Adrenal gland (tissue), 12 donors: ENCODE data around the gene LEAP2. TPM values are rescaled to one million over a fixed set of nuclear protein-coding genes. Genes with fewer than 3 reads are reported as not detected.

ENCODE experiments used
- DNase-seq, 7 donors: peaks; one replicate each; pipeline ENCODE4 v3.0.0-alpha.2; 2019 to 2020
- H3K27ac ChIP-seq, 5 donors: fragments of 200-600 bp; sonication (generic) in 4 of 5; 1 replicate in 3 of 5; 2 replicates in 2 of 5; pipeline versions ENCODE4 v1.5.1 to v1.8.0; 2016 to 2020; ENCODE audit warnings: mild to moderate bottlenecking in 1 of 5
- H3K27me3 ChIP-seq: fragments of 200-600 bp; 2 replicates; pipeline ENCODE4 v1.8.0; 2021
- H3K36me3 ChIP-seq, 2 donors: fragments of 200-600 bp; replicated peaks in 1 of 2; 1 replicate in 1 of 2; 2 replicates in 1 of 2; pipeline versions ENCODE4 v1.5.1 to v1.8.0; 2018 to 2022
- H3K4me1 ChIP-seq, 2 donors: fragments of 200-600 bp; replicated peaks in 1 of 2; 1 replicate in 1 of 2; 2 replicates in 1 of 2; pipeline versions ENCODE4 v1.5.1 to v1.8.0; 2018 to 2021
- H3K4me3 ChIP-seq, 4 donors: fragments of 200-600 bp; sonication (generic) in 3 of 4; one replicate each; pipeline ENCODE4 v1.5.1; 2016 to 2018
- H3K9me3 ChIP-seq, 3 donors: fragments of 200-600 bp; sonication (generic) in 1 of 3; replicated peaks in 1 of 3; 1 replicate in 2 of 3; 2 replicates in 1 of 3; pipeline versions ENCODE4 v1.5.1 to v1.8.0; 2016 to 2021
- POLR2A ChIP-seq, 2 donors: fragments of 450-650 bp; IDR thresholded peaks; one replicate each; pipeline ENCODE4 v1.6.1; 2017; ENCODE audit warnings: antibody characterized with exemption in 2 of 2, mild to moderate bottlenecking in 2 of 2, moderate library complexity in 1 of 2
- WGBS, 4 donors: extraction: QIAGEN DNeasy Blood & Tissue Kit in 2 of 4; methylation state at CpG; one replicate each; pipeline versions ENCODE4 v1.1.5 to v1.1.7; 2013 to 2017; 5-methylcytosine and 5-hydroxymethylcytosine counted together
- intact Hi-C, 2 donors: fragments of 100-400 bp; cut with DNase I; formaldehyde crosslinking; loops; one replicate each; pipeline versions ENCODE4 v1.14.1 to v1.15.0; 2022 to 2023
- polyA plus RNA-seq, 3 donors: library from polyadenylated mRNA; stranded (reverse); fragments of 200-250 nt in 2 of 3; fragments of 350-450 nt in 1 of 3; fragmentation: Illumina TruSeq in 1 of 3; extraction: RNeasy Lipid Tissue Mini Kit (QIAGEN cat#74804) in 1 of 3; gene quantifications; one replicate each; pipeline ENCODE4 v1.2.3, GENCODE V29; 2013 to 2014
- small RNA-seq, 2 donors: library from RNA; depleted of rRNA; stranded (forward); fragments of <200 nt; gene quantifications; one replicate each; pipeline ENCODE3, GENCODE V24; 2016
- total RNA-seq, 9 donors: library from RNA; depleted of rRNA in 4 of 9; stranded (reverse); fragments of >200 nt in 4 of 9; fragments of 120-200 nt in 1 of 9; fragmentation: NEBNext Ultra II Directional in 1 of 9; extraction: Animal tissue kit (Norgen Biotek cat#: 25700) in 1 of 9; gene quantifications; one replicate each; pipeline versions ENCODE4 v1.1.0 to v1.2.4, GENCODE V29; 2013 to 2023
- TF ChIP-seq, protein P1 (sequence below), 6 experiments: fragments of 450-650 bp in 4 of 6; fragments of 200-600 bp in 2 of 6; sonication (generic) in 1 of 6; IDR thresholded peaks; 1 replicate in 5 of 6; 2 replicates in 1 of 6; pipeline versions ENCODE4 v1.5.1 to v1.8.0; 2016 to 2021; ENCODE audit warnings: antibody characterized with exemption in 6 of 6, mild to moderate bottlenecking in 2 of 6, moderate library complexity in 1 of 6
- donor health status: healthy with polysubstance abuse.
- donor health status: Bipolar disorder and iron deficiency.
- donor health status: DM: yes; HTN: yes; CAD: no.
- donor health status: DM: no; HTN: no; CAD: no.
- donor health status: DM: no; HTN: no; CAD: no.
- donor health status: DM: yes; HTN: yes; CAD: no.

The LEAP2 gene
- total and polyA plus RNA-seq, 12 donors, result 0.39 to 3.1 (median 1.3) TPM; not detected in 2

DNA sequence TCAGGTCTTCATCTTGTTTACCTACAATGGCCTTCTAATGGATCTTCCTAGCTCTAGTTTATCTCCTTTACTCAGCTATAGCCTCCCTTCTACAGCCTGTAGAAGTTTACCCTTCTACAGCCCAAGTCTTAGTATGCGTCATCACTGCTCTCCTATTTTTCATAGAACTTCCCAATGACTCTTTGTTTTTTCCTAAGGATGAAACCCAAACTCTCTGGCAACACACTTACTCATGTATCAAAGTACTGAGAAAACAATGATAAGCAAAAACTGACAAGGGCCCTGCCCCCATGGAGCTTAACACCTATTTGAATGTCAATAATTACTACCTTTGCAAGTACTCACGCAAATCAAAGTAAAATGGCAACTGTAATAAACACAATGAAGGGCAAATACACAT lies 33.7 kb downstream of the LEAP2 start:
- H3K4me1 ChIP-seq, result peaks cover 0 to 5% of the 10 kb centered on the region in 2 donors
- H3K27me3 ChIP-seq, result no peaks in the 10 kb centered on the region
- H3K27ac ChIP-seq, result peak overlapping the region in 1 of 5 donors; percentile 1
- H3K36me3 ChIP-seq, result peaks cover 0 to 7% of the 10 kb centered on the region in 2 donors
- no peak for DNase-seq
- TF ChIP-seq, protein P1, sequence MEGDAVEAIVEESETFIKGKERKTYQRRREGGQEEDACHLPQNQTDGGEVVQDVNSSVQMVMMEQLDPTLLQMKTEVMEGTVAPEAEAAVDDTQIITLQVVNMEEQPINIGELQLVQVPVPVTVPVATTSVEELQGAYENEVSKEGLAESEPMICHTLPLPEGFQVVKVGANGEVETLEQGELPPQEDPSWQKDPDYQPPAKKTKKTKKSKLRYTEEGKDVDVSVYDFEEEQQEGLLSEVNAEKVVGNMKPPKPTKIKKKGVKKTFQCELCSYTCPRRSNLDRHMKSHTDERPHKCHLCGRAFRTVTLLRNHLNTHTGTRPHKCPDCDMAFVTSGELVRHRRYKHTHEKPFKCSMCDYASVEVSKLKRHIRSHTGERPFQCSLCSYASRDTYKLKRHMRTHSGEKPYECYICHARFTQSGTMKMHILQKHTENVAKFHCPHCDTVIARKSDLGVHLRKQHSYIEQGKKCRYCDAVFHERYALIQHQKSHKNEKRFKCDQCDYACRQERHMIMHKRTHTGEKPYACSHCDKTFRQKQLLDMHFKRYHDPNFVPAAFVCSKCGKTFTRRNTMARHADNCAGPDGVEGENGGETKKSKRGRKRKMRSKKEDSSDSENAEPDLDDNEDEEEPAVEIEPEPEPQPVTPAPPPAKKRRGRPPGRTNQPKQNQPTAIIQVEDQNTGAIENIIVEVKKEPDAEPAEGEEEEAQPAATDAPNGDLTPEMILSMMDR (IDR thresholded peaks at IDR 0.05), result no peak
- TF ChIP-seq POLR2A (IDR thresholded peaks at IDR 0.05), result no peak
- H3K4me3 ChIP-seq, result no peak overlapping the region
- H3K9me3 ChIP-seq, result no peaks in the 10 kb centered on the region
- intact Hi-C loops, result no loop called here
- 84 to 94% (median 89%) methylated on average over 2 of the region's 2 CpGs for WGBS, 4 donors

DNA sequence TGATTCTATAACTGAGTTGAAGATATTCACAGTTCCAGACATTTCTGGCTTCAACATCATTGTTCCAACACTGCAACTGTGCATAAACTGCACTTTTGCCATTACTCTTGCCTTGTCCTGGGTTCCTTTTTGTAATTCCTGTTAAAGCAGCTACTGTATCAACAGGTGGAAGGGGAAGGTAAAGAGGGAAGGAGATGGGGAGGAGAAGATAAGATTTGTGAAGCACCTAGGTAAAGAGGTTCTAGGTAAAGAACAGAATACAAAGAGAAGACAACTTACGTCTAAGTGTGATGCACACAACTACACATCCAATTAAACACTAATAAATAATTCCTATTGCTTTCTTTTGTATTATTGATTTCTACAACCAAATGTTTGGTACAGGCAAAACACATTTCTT lies 36.2 kb downstream of the LEAP2 start:
- intact Hi-C loops, result no loop called here
- 91 to 94% (median 92%) methylated on average over 1 of the region's 1 CpG for whole genome bisulfite sequencing, 4 donors
- no peak for DNase-seq

DNA sequence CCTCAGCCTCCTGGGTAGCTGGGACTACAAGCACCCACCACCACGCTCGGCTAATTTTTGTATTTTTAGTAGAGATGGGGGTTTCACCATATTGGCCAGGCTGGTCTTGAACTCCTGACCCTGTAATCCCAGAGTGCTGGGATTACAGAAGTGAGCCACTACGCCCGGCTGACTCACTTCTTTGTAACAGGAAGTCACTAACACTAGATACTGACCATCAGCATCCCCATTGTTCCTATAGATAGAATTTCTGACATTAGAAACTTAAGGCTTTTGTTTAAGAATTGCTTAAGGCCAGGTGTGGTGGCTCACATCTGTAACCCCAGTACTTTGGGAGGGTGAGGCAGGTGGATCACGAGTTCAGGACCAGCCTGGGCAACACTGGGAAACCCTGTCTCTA lies 42.2 kb downstream of the LEAP2 start:
- no peak overlapping the region for H3K4me3 ChIP-seq
- TF ChIP-seq POLR2A (IDR thresholded peaks at IDR 0.05), result no peak
- TF ChIP-seq, protein P1 (IDR thresholded peaks at IDR 0.05), result no peak
- 79 to 87% (median 81%) methylated on average over 5 of the region's 5 CpGs for WGBS, 4 donors
- no peaks in the 10 kb centered on the region for H3K27me3 ChIP-seq
- intact Hi-C loops, result no loop called here
- H3K4me1 ChIP-seq, result no peaks in the 10 kb centered on the region
- peaks cover 0 to 32% of the 10 kb centered on the region in 2 donors for H3K36me3 ChIP-seq
- DNase-seq, result no peak
- H3K27ac ChIP-seq, result no peak overlapping the region
- no peaks in the 10 kb centered on the region for H3K9me3 ChIP-seq

More for the DNA sequence above, 36.2 kb downstream of the LEAP2 start:
- H3K36me3 ChIP-seq, result peaks cover 0 to 20% of the 10 kb centered on the region in 2 donors
- no peak overlapping the region for H3K4me3 ChIP-seq
- H3K27ac ChIP-seq, result no peak overlapping the region
- peaks cover 0 to 5% of the 10 kb centered on the region in 2 donors for H3K4me1 ChIP-seq
- no peaks in the 10 kb centered on the region for H3K9me3 ChIP-seq
- H3K27me3 ChIP-seq, result no peaks in the 10 kb centered on the region
- TF ChIP-seq POLR2A (IDR thresholded peaks at IDR 0.05), result no peak
- TF ChIP-seq, protein P1 (IDR thresholded peaks at IDR 0.05), result no peak

DNA sequence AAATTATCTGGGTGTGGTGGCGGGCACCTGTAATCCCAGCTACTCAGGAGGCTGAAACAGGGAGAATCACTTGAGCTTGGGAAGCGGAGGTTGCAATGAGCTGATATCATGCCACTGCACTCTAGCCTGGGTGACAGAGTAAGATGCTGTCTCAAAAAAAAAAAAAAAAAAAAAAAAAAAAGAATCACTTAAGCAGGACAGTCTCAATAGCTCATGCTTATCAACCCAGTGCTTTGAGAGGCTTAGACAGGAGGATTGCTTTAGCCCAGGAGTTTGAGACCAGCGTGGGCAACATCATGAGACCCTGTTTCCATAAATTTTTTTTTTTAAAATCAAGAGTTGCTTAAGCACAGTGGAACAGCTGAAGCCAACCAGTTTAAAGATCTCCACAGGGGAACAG lies 42.6 kb downstream of the LEAP2 start:
- intact Hi-C loops, result no loop called here
- H3K27me3 ChIP-seq, result no peaks in the 10 kb centered on the region
- H3K27ac ChIP-seq, result no peak overlapping the region
- no peak for DNase-seq
- no peak overlapping the region for H3K4me3 ChIP-seq
- H3K4me1 ChIP-seq, result no peaks in the 10 kb centered on the region
- H3K36me3 ChIP-seq, result peaks cover 0 to 32% of the 10 kb centered on the region in 2 donors
- WGBS, 4 donors, result 95 to 96% (median 96%) methylated on average over 3 of the region's 3 CpGs
- TF ChIP-seq, protein P1 (IDR thresholded peaks at IDR 0.05), result no peak
- no peak for TF ChIP-seq POLR2A (IDR thresholded peaks at IDR 0.05)
- H3K9me3 ChIP-seq, result no peaks in the 10 kb centered on the region

Small RNAs within 50 kb of the gene (small RNA-seq; reads per million reads assigned to genes)
- gene RNA5SP192, result 0 reads per million in 2 donors

Other genes starting within 250 kb of the LEAP2 start
- under 1 TPM in 2 of 9 donors, not detected in 7; 0.06 to 0.61 TPM for gene IL13, start 215.5 kb upstream of the LEAP2 start, total RNA-seq
- under 1 TPM in 2 of 3 donors, not detected in 1; 0.10 to 0.32 TPM for gene IL13, start 215.5 kb upstream of the LEAP2 start, polyA plus RNA-seq
- not detected for gene IL4, start 199.7 kb upstream of the LEAP2 start, total RNA-seq
- gene IL4, start 199.7 kb upstream of the LEAP2 start, polyA plus RNA-seq, result not detected
- gene KIF3A, start 136.1 kb upstream of the LEAP2 start, total RNA-seq, result 10 to 100 TPM in 4 of 9 donors, 1 to 10 TPM in 5; 5.6 to 42.0 (median 9.5) TPM
- 10 to 100 TPM in 2 of 3 donors, 1 to 10 TPM in 1; 4.1 to 26.8 (median 11.7) TPM for gene KIF3A, start 136.1 kb upstream of the LEAP2 start, polyA plus RNA-seq
- under 1 TPM in 4 of 9 donors, not detected in 5; 0.08 to 0.33 (median 0.17) TPM for gene CCNI2, start 126.2 kb upstream of the LEAP2 start, total RNA-seq
- gene CCNI2, start 126.2 kb upstream of the LEAP2 start, polyA plus RNA-seq, result under 1 TPM; 0.20 to 0.40 (median 0.40) TPM
- 10 to 100 TPM in 8 of 9 donors, 1 to 10 TPM in 1; 9.7 to 36.2 (median 27.6) TPM for gene SEPTIN8, start 96.4 kb upstream of the LEAP2 start, total RNA-seq
- 10 to 100 TPM; 16.1 to 30.7 (median 19.6) TPM for gene SEPTIN8, start 96.4 kb upstream of the LEAP2 start, polyA plus RNA-seq
- 1 to 10 TPM in 2 of 9 donors, under 1 TPM in 4, not detected in 3; 0.06 to 1.8 (median 0.53) TPM for gene SOWAHA, start 60.4 kb upstream of the LEAP2 start, total RNA-seq
- gene SOWAHA, start 60.4 kb upstream of the LEAP2 start, polyA plus RNA-seq, result under 1 TPM; 0.17 to 0.90 (median 0.40) TPM
- 10 to 100 TPM in 1 of 9 donors, 1 to 10 TPM in 8; 1.9 to 10.3 (median 5.2) TPM for gene SHROOM1, start 43.0 kb upstream of the LEAP2 start, total RNA-seq
- gene SHROOM1, start 43.0 kb upstream of the LEAP2 start, polyA plus RNA-seq, result 10 to 100 TPM in 1 of 3 donors, 1 to 10 TPM in 2; 1.3 to 18.3 (median 6.7) TPM
- gene GDF9, start 7.2 kb upstream of the LEAP2 start, total RNA-seq, result 1 to 10 TPM in 2 of 9 donors, under 1 TPM in 7; 0.41 to 1.4 (median 0.70) TPM
- 1 to 10 TPM in 2 of 3 donors, under 1 TPM in 1; 0.88 to 1.0 (median 1.0) TPM for gene GDF9, start 7.2 kb upstream of the LEAP2 start, polyA plus RNA-seq
- gene UQCRQ, start 7.0 kb upstream of the LEAP2 start, total RNA-seq, result 100 to 1,000 TPM; 141 to 807 (median 505) TPM
- 100 to 1,000 TPM; 263 to 729 (median 538) TPM for gene UQCRQ, start 7.0 kb upstream of the LEAP2 start, polyA plus RNA-seq
- gene AFF4, start 90.0 kb downstream of the LEAP2 start, total RNA-seq, result 100 to 1,000 TPM in 1 of 9 donors, 10 to 100 TPM in 8; 42.5 to 158 (median 91.0) TPM
- gene AFF4, start 90.0 kb downstream of the LEAP2 start, polyA plus RNA-seq, result 100 to 1,000 TPM in 1 of 3 donors, 10 to 100 TPM in 1, 1 to 10 TPM in 1; 9.7 to 107 (median 14.6) TPM
- 10 to 100 TPM in 8 of 9 donors, 1 to 10 TPM in 1; 8.3 to 39.3 (median 18.2) TPM for gene ZCCHC10, start 152.9 kb downstream of the LEAP2 start, total RNA-seq
- 10 to 100 TPM; 15.5 to 25.9 (median 20.6) TPM for gene ZCCHC10, start 152.9 kb downstream of the LEAP2 start, polyA plus RNA-seq
- 100 to 1,000 TPM in 2 of 9 donors, 10 to 100 TPM in 7; 48.0 to 141 (median 81.8) TPM for gene HSPA4, start 178.3 kb downstream of the LEAP2 start, total RNA-seq
- 100 to 1,000 TPM; 123 to 207 (median 159) TPM for gene HSPA4, start 178.3 kb downstream of the LEAP2 start, polyA plus RNA-seq